Measurements from ENCODE around the gene PRIM2. TPM values are rescaled to one million over a fixed set of nuclear protein-coding genes. Genes with fewer than 3 reads are reported as not detected.
"Not testable (repeated sequence)": the region's sequence is repeated elsewhere in the genome, so short reads cannot be mapped to it uniquely, and the experiment has no call there.

The PRIM2 gene
- total RNA-seq, result 10 to 100 TPM; 36.0 to 38.1 TPM

GRCh38 chr6:57317060-57317943 lies at the start of gene PRIM2:
TSS of gene PRIM2 (plus strand) at chr6:57317630. CDS start at chr6:57318446, 816 bp downstream.
- CTCF ChIA-PET, result interaction anchor here (0.7 to 2.1 kb wide), 6 partner anchors 96 to 414 kb away, joined by 3 to 20 read pairs (median 4); partner anchors contain the start of gene RAB23
- POLR2A ChIA-PET, result interaction anchor here (1.0 kb wide), 1 partner anchor 145 kb away, joined by 5 read pairs; the partner anchor contains the start of gene BAG2

- ChIA-PET POLR2A (no interaction called here), CTCF (no interaction called here)
Measured at GRCh38 chr6:57268294-57268640, 49.2 kb upstream of the PRIM2 start.

GRCh38 chr6:57274113-57274824 lies 43.2 kb upstream of the PRIM2 start:
- CTCF ChIA-PET, result not testable (repeated sequence)
- POLR2A ChIA-PET, result interaction anchor here (0.6 kb wide), 1 partner anchor 9 kb away, joined by 4 read pairs; no protein-coding TSS in a partner anchor

- ChIA-PET CTCF (no interaction called here), POLR2A (no interaction called here)
Measured at GRCh38 chr6:57275384-57275783, 42.0 kb upstream of the PRIM2 start.

GRCh38 chr6:57276946-57277345 lies 40.5 kb upstream of the PRIM2 start:
- CTCF ChIA-PET, result no interaction called here
- POLR2A ChIA-PET, result no interaction called here

GRCh38 chr6:57278570-57278969 lies 38.9 kb upstream of the PRIM2 start:
- POLR2A ChIA-PET, result no interaction called here

GRCh38 chr6:57279013-57279412 lies 38.4 kb upstream of the PRIM2 start:
- CTCF ChIA-PET, result no interaction called here

More at GRCh38 chr6:57278570-57278969, 38.9 kb upstream of the PRIM2 start:
- CTCF ChIA-PET, result no interaction called here

GRCh38 chr6:57283106-57283505 lies 34.3 kb upstream of the PRIM2 start:
- ChIA-PET POLR2A (no interaction called here), CTCF (no interaction called here)

More at GRCh38 chr6:57279013-57279412, 38.4 kb upstream of the PRIM2 start:
- POLR2A ChIA-PET, result no interaction called here

GRCh38 chr6:57283911-57284455 lies 33.4 kb upstream of the PRIM2 start:
- CTCF ChIA-PET, result no interaction called here
- POLR2A ChIA-PET, result no interaction called here

- POLR2A ChIA-PET, CTCF ChIA-PET: not testable (repeated sequence)
Measured at GRCh38 chr6:57288136-57288535, 29.3 kb upstream of the PRIM2 start.

GRCh38 chr6:57293472-57293871 lies 24.0 kb upstream of the PRIM2 start:
- POLR2A ChIA-PET, CTCF ChIA-PET: not testable (repeated sequence)

GRCh38 chr6:57294862-57295445 lies 22.5 kb upstream of the PRIM2 start:
- POLR2A ChIA-PET, result no interaction called here
- CTCF ChIA-PET, result no interaction called here

GRCh38 chr6:57297505-57297904 lies 19.9 kb upstream of the PRIM2 start:
- CTCF ChIA-PET, result no interaction called here
- POLR2A ChIA-PET, result no interaction called here

- CTCF ChIA-PET, result no interaction called here
- POLR2A ChIA-PET, result no interaction called here
Measured at GRCh38 chr6:57298741-57299140, 18.7 kb upstream of the PRIM2 start.

GRCh38 chr6:57301757-57302156 lies 15.7 kb upstream of the PRIM2 start:
- ChIA-PET CTCF (no interaction called here), POLR2A (no interaction called here)

GRCh38 chr6:57302477-57302876 lies 15.0 kb upstream of the PRIM2 start:
- CTCF ChIA-PET, result no interaction called here
- POLR2A ChIA-PET, result no interaction called here

GRCh38 chr6:57303931-57304681 lies 13.3 kb upstream of the PRIM2 start:
- POLR2A ChIA-PET, result no interaction called here
- CTCF ChIA-PET, result no interaction called here

- POLR2A ChIA-PET, result no interaction called here
- CTCF ChIA-PET, result interaction anchor here (0.7 to 1.2 kb wide), 2 partner anchors 11 to 401 kb away, joined by 3 to 4 read pairs; no protein-coding TSS in a partner anchor
Measured at GRCh38 chr6:57305107-57305506, 12.3 kb upstream of the PRIM2 start.

- POLR2A ChIA-PET, result no interaction called here
Measured at GRCh38 chr6:57305761-57306160, 11.7 kb upstream of the PRIM2 start.

GRCh38 chr6:57306273-57306672 lies 11.2 kb upstream of the PRIM2 start:
- ChIA-PET CTCF (interaction anchor here (1.2 kb wide), 1 partner anchor 402 kb away, joined by 4 read pairs; no protein-coding TSS in a partner anchor), POLR2A (no interaction called here)

More at GRCh38 chr6:57305761-57306160, 11.7 kb upstream of the PRIM2 start:
- CTCF ChIA-PET, result interaction anchor here (1.2 kb wide), 1 partner anchor 401 kb away, joined by 4 read pairs; no protein-coding TSS in a partner anchor

All from activated CD8-positive, alpha-beta memory T cell treated with anti-CD3 and anti-CD28 coated beads for 36 hours (primary cell).